Lower leg skin (tissue), 4 donors: ENCODE results near the gene GLRA1. TPM values are rescaled to one million over a fixed set of nuclear protein-coding genes. Genes with fewer than 3 reads are reported as not detected.

ENCODE experiments used
- DNase-seq, 2 donors: peaks; one replicate each; pipeline ENCODE4 v3.0.0-alpha.2; 2019; ENCODE audit warnings: low spot score in 2 of 2
- H3K4me3 ChIP-seq: fragments of 200-600 bp; sonication (generic); 2 replicates; pipeline ENCODE4 v1.5.1; 2017; ENCODE audit warnings: mild to moderate bottlenecking, low read depth; ENCODE audit not compliant: poor library complexity, severe bottlenecking
- CTCF ChIP-seq, 3 donors: fragments of 450-650 bp; IDR thresholded peaks; one replicate each; pipeline ENCODE4 v1.5.1; 2016; ENCODE audit warnings: antibody characterized with exemption in 3 of 3, mild to moderate bottlenecking in 3 of 3, moderate library complexity in 2 of 3
- POLR2A ChIP-seq, 2 donors: fragments of 450-650 bp; IDR thresholded peaks; one replicate each; pipeline ENCODE4 v1.6.1; 2016 to 2017; ENCODE audit warnings: antibody characterized with exemption in 2 of 2, mild to moderate bottlenecking in 1 of 2, moderate library complexity in 1 of 2
- WGBS, 2 donors: methylation state at CpG; one replicate each; pipeline ENCODE4 v1.1.5; 2018; 5-methylcytosine and 5-hydroxymethylcytosine counted together
- intact Hi-C: fragments of 100-400 bp; cut with DNase I; formaldehyde crosslinking; loops from one replicate; pipeline ENCODE4 v1.15.0; 2023; ENCODE audit warnings: low total_unique reads
- total RNA-seq, 4 donors: library from RNA; depleted of rRNA; stranded (reverse); fragments of >200 nt; gene quantifications; one replicate each; pipeline ENCODE4 v1.1.0, GENCODE V29; 2016

GLRA1 gene
- total RNA-seq, result not detected

DNA sequence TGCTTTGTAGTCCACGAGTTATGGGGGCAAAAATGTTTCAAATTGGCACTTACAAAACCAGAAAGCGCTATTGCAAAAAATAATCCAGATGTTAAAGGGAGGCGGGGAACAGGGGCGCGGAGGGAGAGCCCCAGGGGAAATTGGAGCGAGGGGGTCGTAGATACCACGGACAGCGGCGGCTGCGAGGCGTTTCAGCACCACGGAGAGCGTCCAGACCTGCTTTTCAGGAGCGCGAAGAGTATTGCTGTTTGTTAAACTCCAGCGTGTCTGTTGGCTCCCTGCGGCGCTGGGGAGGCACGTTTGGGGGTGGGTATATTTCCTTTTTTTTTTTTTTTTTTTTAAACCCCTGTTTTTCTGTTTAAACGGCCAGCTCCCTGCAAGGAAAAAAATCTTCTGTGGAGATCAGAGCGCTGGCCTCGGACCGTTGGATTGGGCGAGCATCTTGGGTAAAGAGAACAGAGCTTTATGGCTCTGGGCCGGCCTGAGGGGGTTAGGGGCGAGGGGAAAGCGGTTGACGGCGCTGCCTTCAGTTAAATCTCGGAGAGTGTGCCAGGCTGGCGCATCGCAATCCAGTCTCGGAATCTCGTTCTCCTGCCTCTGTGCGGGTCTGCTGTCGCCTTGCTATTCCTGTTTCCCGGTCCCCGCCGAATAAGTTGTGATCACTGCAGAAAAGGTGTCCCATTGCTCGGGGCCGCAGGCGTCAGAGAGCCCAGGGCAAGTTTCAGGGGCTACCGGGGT lies at the start of gene GLRA1:
TSS of gene GLRA1 (minus strand) at position 288 of the 738 bp plus-strand sequence. CDS start 302 bp downstream, outside the sequence.
- TF ChIP-seq CTCF (IDR thresholded peaks at IDR 0.05), result no peak
- TF ChIP-seq POLR2A (IDR thresholded peaks at IDR 0.05), result no peak
- DNase-seq, result no peak

GRCh38 chr5:151970885-151971284 lies 46.2 kb upstream of the GLRA1 start:
- DNase-seq, result no peak
- H3K4me3 ChIP-seq, result no peak overlapping the region
- TF ChIP-seq CTCF (IDR thresholded peaks at IDR 0.05), result no peak
- TF ChIP-seq POLR2A (IDR thresholded peaks at IDR 0.05), result no peak
- intact Hi-C loops, result no loop called here

More for the DNA sequence above, at the start of gene GLRA1:
- 7 to 10% methylated on average over 44 of the region's 44 CpGs for WGBS, 2 donors
- no peak within 1 kb of the TSS for H3K4me3 ChIP-seq
- intact Hi-C loops, result no loop called here

DNA sequence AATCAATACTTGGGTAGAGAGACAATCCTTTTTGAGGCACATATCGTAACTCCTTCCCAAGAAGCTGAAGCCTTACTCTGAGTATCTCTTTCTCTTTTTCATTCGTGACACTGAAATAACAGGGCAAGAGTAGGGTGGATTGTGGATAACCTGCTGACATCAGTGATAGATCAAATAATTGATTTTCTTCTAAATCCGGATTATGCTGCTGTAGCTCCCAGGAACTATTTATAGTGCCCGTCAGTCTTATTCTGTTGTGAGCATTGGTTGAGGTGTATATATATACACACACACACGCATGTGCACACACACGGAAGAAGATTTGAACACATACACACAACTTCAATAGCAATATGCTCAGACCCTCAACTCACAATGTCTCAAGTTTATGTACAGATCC lies 43.2 kb upstream of the GLRA1 start:
- TF ChIP-seq CTCF (IDR thresholded peaks at IDR 0.05), result no peak
- no peak for TF ChIP-seq POLR2A (IDR thresholded peaks at IDR 0.05)
- H3K4me3 ChIP-seq, result no peak overlapping the region
- DNase-seq, result no peak
- intact Hi-C loops, result no loop called here
- whole genome bisulfite sequencing, 2 donors, result 83 to 88% methylated on average over 6 of the region's 6 CpGs

GRCh38 chr5:151966046-151966445 lies 41.4 kb upstream of the GLRA1 start:
- DNase-seq, result no peak
- TF ChIP-seq CTCF (IDR thresholded peaks at IDR 0.05) (no peak), POLR2A (IDR thresholded peaks at IDR 0.05) (no peak)
- 96 to 97% methylated on average over 1 of the region's 1 CpG for WGBS, 2 donors
- no peak overlapping the region for H3K4me3 ChIP-seq
- intact Hi-C loops, result no loop called here

DNA sequence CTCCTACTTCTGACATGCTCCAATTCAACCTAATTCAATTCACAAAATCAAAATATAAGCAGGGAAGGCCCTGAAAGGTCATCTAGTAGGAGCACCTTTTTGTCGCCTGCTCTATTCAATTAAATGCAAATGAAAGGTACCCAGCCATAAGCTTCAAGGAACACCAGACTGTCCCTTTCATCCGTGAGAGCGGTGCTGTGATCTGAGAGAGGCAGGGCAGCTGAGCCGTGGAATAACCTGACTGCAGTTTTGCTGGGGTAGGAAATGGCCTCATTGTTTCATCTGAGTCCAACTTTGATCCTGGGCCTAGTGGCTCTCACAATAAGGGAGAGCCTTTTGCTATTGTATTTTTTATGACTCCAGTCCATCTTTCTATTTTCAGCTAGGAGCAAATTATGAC lies 39.8 kb upstream of the GLRA1 start:
- TF ChIP-seq CTCF (IDR thresholded peaks at IDR 0.05) (no peak), POLR2A (IDR thresholded peaks at IDR 0.05) (no peak)
- no peak for DNase-seq
- intact Hi-C loops, result loop anchor here (5.0 kb wide), 1 partner anchor 388 kb away; no protein-coding TSS in a partner anchor
- H3K4me3 ChIP-seq, result no peak overlapping the region
- 61 to 69% methylated on average over 4 of the region's 4 CpGs for WGBS, 2 donors

- H3K4me3 ChIP-seq, result no peak overlapping the region
- no peak for DNase-seq
- WGBS, 2 donors, result 49 to 52% methylated on average over 2 of the region's 2 CpGs
- intact Hi-C loops, result loop anchor here (5.0 kb wide), 1 partner anchor 391 kb away; no protein-coding TSS in a partner anchor
- TF ChIP-seq POLR2A (IDR thresholded peaks at IDR 0.05), result no peak
- no peak for TF ChIP-seq CTCF (IDR thresholded peaks at IDR 0.05)
Observed at GRCh38 chr5:151961557-151961956, 36.9 kb upstream of the GLRA1 start.
